ENCODE measurements around the gene PACRG. TPM values are rescaled to one million over a fixed set of nuclear protein-coding genes. Genes with fewer than 3 reads are reported as not detected.

Gene PACRG
- total RNA-seq, 2 experiments from 2014 or later, result not detected

DNA sequence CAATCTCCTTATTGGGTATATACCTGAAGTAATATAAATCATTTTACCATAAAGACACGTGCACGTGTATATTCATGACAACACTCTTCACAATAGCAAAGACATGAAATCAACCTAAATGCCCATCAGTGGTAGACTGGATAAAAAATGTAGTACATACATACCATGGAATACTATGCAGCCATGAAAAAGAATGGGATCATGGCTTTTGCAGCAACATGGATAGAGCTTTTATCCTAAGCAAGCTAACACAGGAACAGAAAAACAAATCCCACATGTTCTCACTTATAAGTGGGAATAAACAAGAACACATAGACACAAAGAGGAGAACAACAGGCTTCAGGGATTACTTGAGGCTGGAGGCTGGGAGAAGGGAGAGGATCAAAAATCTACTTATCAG, 478.4 kb downstream of the PACRG start:
- no TSS peak for BruUV-seq (replicated peaks)
- Histone ChIP-seq H3K9me3 (ENCODE audit: low read length) (0 out of 2 replicates have a peak, but pooled peaks cover 3% of the 10 kb centered on the region), H3K4me1 (ENCODE audit: insufficient read depth, low read length, poor library complexity, severe bottlenecking) (no peaks in the 10 kb centered on the region), H2AFZ (ENCODE audit: low read length) (no peak overlapping the region), H3K27ac (ENCODE audit: low read depth, low read length, poor library complexity, severe bottlenecking) (no peak overlapping the region), H3K36me3 (ENCODE audit: insufficient read depth, low read length) (no peaks in the 10 kb centered on the region), H3K79me2 (ENCODE audit: insufficient read depth, low read depth, low read length) (no peaks in the 10 kb centered on the region), H3K4me2 (ENCODE audit: low read length) (no peak overlapping the region), H3K4me3 (ENCODE audit: low read depth, low read length, poor library complexity, severe bottlenecking) (no peak overlapping the region), H4K20me1 (ENCODE audit: insufficient read depth, low read length) (no peaks in the 10 kb centered on the region), H3K9me2 (ENCODE audit: insufficient read depth, low read length) (no peaks in the 10 kb centered on the region)
- POLR2A ChIA-PET, result no interaction called here
- CTCF ChIA-PET (ENCODE audit: unreplicated experiment), result no interaction called here
- TF ChIP-seq, protein P1, sequence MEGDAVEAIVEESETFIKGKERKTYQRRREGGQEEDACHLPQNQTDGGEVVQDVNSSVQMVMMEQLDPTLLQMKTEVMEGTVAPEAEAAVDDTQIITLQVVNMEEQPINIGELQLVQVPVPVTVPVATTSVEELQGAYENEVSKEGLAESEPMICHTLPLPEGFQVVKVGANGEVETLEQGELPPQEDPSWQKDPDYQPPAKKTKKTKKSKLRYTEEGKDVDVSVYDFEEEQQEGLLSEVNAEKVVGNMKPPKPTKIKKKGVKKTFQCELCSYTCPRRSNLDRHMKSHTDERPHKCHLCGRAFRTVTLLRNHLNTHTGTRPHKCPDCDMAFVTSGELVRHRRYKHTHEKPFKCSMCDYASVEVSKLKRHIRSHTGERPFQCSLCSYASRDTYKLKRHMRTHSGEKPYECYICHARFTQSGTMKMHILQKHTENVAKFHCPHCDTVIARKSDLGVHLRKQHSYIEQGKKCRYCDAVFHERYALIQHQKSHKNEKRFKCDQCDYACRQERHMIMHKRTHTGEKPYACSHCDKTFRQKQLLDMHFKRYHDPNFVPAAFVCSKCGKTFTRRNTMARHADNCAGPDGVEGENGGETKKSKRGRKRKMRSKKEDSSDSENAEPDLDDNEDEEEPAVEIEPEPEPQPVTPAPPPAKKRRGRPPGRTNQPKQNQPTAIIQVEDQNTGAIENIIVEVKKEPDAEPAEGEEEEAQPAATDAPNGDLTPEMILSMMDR (conservative IDR thresholded peaks at IDR 0.05; ENCODE audit: low read length), result no peak
- TF ChIP-seq EZH2phosphoT487 (IDR thresholded peaks at IDR 0.05; ENCODE audit: borderline replicate concordance, low read depth, low read length), result no peak
- intact Hi-C loops (cut with micrococcal nuclease; ENCODE audit: unreplicated experiment), result no loop called here
- DNase-seq (ENCODE audit: low spot score), result no peak

DNA sequence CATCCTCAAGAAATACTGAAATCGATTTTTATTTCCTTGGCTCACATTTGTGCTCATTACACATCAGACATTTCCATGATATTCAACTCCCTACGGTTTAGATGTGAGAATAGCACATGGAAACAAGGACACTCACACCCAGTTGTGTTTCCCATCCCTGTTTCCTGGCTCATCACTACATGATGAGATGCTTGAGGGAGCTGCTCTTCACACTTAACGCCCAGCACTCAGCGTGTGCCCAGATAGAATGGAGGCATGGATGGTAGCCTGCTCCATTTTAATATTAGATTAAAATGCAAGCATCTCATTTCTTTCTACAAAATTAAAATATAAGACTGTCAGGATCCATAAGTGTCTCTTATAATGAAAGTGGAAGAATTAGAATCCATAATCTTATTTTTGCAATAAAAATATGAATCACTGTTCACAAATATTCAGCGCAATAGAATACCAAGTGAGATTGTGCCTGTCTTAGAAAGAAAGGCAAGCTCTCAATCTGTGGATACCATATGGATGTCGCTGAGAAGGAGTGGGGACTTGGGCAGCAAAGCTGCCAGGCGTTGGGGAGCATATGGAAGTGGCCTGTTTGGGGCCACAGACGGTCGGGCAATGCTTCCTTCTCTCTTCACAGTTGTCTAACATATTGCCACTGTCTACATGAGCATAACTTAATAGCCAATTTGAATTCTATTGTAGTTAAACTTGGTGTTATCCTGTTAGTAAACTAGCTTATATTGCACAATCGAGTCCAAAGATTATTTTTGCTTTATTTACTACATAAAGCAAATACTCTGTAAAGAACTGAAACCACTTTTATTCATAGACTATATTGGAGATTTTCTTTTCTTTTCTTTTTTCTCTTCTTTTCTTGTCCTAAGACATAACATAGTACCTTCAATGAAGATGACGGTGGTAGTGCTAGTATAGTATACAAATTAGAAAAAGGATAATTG, 479.9 kb downstream of the PACRG start:
- Histone ChIP-seq H2AFZ (ENCODE audit: low read length) (no peak overlapping the region), H3K9me3 (ENCODE audit: low read length) (0 out of 2 replicates have a peak, but pooled peaks cover 3% of the 10 kb centered on the region), H3K4me1 (ENCODE audit: insufficient read depth, low read length, poor library complexity, severe bottlenecking) (no peaks in the 10 kb centered on the region), H3K4me3 (ENCODE audit: low read depth, low read length, poor library complexity, severe bottlenecking) (no peak overlapping the region), H3K4me2 (ENCODE audit: low read length) (no peak overlapping the region), H3K79me2 (ENCODE audit: insufficient read depth, low read depth, low read length) (no peaks in the 10 kb centered on the region), H4K20me1 (ENCODE audit: insufficient read depth, low read length) (no peaks in the 10 kb centered on the region), H3K9me2 (ENCODE audit: insufficient read depth, low read length) (no peaks in the 10 kb centered on the region), H3K36me3 (ENCODE audit: insufficient read depth, low read length) (no peaks in the 10 kb centered on the region), H3K27ac (ENCODE audit: low read depth, low read length, poor library complexity, severe bottlenecking) (no peak overlapping the region)
- no TSS peak for BruUV-seq (replicated peaks)
- POLR2A ChIA-PET, result interaction anchor here (0.7 to 0.9 kb wide), 3 partner anchors 118 to 1841 kb away, joined by 3 to 4 read pairs (median 3); no protein-coding TSS in a partner anchor
- CTCF ChIA-PET (ENCODE audit: unreplicated experiment), result no interaction called here
- DNase-seq (ENCODE audit: low spot score), result no peak
- no peak for TF ChIP-seq EZH2phosphoT487 (IDR thresholded peaks at IDR 0.05; ENCODE audit: borderline replicate concordance, low read depth, low read length)
- TF ChIP-seq, protein P1 (conservative IDR thresholded peaks at IDR 0.05; ENCODE audit: low read length), result no peak
- intact Hi-C loops (cut with micrococcal nuclease; ENCODE audit: unreplicated experiment), result no loop called here

DNA sequence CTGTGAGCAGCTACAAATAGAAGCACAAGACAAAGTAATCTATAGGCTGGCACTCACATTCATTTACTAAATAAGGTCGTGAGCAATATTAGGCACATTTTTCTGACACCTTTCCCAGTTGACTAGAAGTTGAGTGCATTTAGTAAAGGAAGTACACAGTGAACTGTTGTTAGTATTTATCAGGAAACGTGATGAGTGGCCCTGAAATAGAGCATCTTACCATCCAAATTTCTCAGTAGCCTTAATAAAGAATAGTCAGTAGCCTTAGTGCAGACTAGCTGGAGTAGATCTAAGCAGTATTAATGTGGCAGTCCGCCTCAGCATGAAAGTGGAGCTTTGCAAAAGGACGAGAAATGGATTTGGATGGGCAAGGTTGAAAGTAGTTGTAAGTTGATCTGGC, 481.2 kb downstream of the PACRG start:
- Histone ChIP-seq H2AFZ (ENCODE audit: low read length) (no peak overlapping the region), H3K9me3 (ENCODE audit: low read length) (0 out of 2 replicates have a peak, but pooled peaks cover 3% of the 10 kb centered on the region), H4K20me1 (ENCODE audit: insufficient read depth, low read length) (no peaks in the 10 kb centered on the region), H3K4me1 (ENCODE audit: insufficient read depth, low read length, poor library complexity, severe bottlenecking) (no peaks in the 10 kb centered on the region), H3K36me3 (ENCODE audit: insufficient read depth, low read length) (no peaks in the 10 kb centered on the region), H3K79me2 (ENCODE audit: insufficient read depth, low read depth, low read length) (no peaks in the 10 kb centered on the region), H3K4me3 (ENCODE audit: low read depth, low read length, poor library complexity, severe bottlenecking) (no peak overlapping the region), H3K4me2 (ENCODE audit: low read length) (no peak overlapping the region), H3K9me2 (ENCODE audit: insufficient read depth, low read length) (no peaks in the 10 kb centered on the region), H3K27ac (ENCODE audit: low read depth, low read length, poor library complexity, severe bottlenecking) (no peak overlapping the region)
- POLR2A ChIA-PET, result interaction anchor here (0.6 to 0.9 kb wide), 4 partner anchors 17 to 1840 kb away, joined by 3 to 4 read pairs (median 3); no protein-coding TSS in a partner anchor
- no peak for DNase-seq (ENCODE audit: low spot score)
- TF ChIP-seq EZH2phosphoT487 (IDR thresholded peaks at IDR 0.05; ENCODE audit: borderline replicate concordance, low read depth, low read length), result no peak
- TF ChIP-seq, protein P1 (conservative IDR thresholded peaks at IDR 0.05; ENCODE audit: low read length), result no peak
- CTCF ChIA-PET (ENCODE audit: unreplicated experiment), result no interaction called here
- no TSS peak for BruUV-seq (replicated peaks)
- intact Hi-C loops (cut with micrococcal nuclease; ENCODE audit: unreplicated experiment), result no loop called here

All from OCI-LY7 (cell line).